ENCODE data around the gene IGSF10.

- TF ChIP-seq CTCF (IDR thresholded peaks at IDR 0.05; ENCODE audit: low read depth, low read length), result no peak
- no peak for TF ChIP-seq POLR2A (IDR thresholded peaks at IDR 0.05; ENCODE audit: extremely low read depth, insufficient read length)
- no peak for TF ChIP-seq MYC (IDR thresholded peaks at IDR 0.05; ENCODE audit: low read depth, low read length)
Observed at GRCh38 chr3:151501923-151502632, 41.2 kb upstream of the IGSF10 start.

All from NB4 (cell line).